GM23338 (cell line): ENCODE results near the gene HMOX1. TPM values are rescaled to one million over a fixed set of nuclear protein-coding genes. Genes with fewer than 3 reads are reported as not detected.

Experiments used
- ATAC-seq: fragments of 200-7000 bp; cut with Tn5 transposase; 3 replicates; pipeline ENCODE4 v1.9.1; 2020
- DNase-seq: peaks from one replicate; pipeline ENCODE4 v3.0.0-alpha.2; 2015; ENCODE audit warnings: low spot score
- H2AFZ ChIP-seq: fragments of 200-600 bp; sonication (generic); 2 replicates; pipeline ENCODE4 v1.8.0; 2016; ENCODE audit warnings: antibody characterized with exemption, mild to moderate bottlenecking, moderate library complexity
- H3F3A ChIP-seq: fragments of 200-600 bp; sonication (generic); replicated peaks from 2 replicates; pipeline ENCODE4 v1.8.0; 2017; ENCODE audit warnings: antibody characterized with exemption, mixed run types, low read depth
- H3K27ac ChIP-seq: fragments of 200-600 bp; sonication (generic); 2 replicates; pipeline ENCODE4 v1.6.1; 2016; ENCODE audit warnings: low read depth
- H3K27me3 ChIP-seq: fragments of 200-600 bp; sonication (generic); 2 replicates; pipeline ENCODE4 v1.8.0; 2016; ENCODE audit warnings: mild to moderate bottlenecking, mixed run types, moderate library complexity; ENCODE audit not compliant: insufficient read depth
- H3K36me3 ChIP-seq: fragments of 200-600 bp; sonication (generic); 2 replicates; pipeline ENCODE4 v1.8.0; 2016; ENCODE audit warnings: mild to moderate bottlenecking; ENCODE audit not compliant: insufficient read depth
- H3K4me1 ChIP-seq: fragments of 200-600 bp; sonication (generic); 2 replicates; pipeline ENCODE4 v1.8.0; 2016; ENCODE audit warnings: mild to moderate bottlenecking, moderate library complexity; ENCODE audit not compliant: insufficient read depth
- H3K4me2 ChIP-seq: fragments of 200-600 bp; sonication (generic); 2 replicates; pipeline ENCODE4 v1.7.1; 2017; ENCODE audit warnings: mixed run types
- H3K4me3 ChIP-seq: fragments of 200-600 bp; sonication (generic); 2 replicates; pipeline ENCODE4 v1.6.1; 2016; ENCODE audit warnings: mixed run types
- H3K79me2 ChIP-seq: fragments of 200-600 bp; sonication (generic); replicated peaks from 2 replicates; pipeline ENCODE4 v1.8.0; 2017; ENCODE audit warnings: mild to moderate bottlenecking; ENCODE audit not compliant: insufficient read depth
- H3K9me2 ChIP-seq: fragments of 200-600 bp; sonication (generic); 2 replicates; pipeline ENCODE4 v1.8.0; 2017; ENCODE audit not compliant: insufficient read depth
- H4K20me1 ChIP-seq: fragments of 200-600 bp; sonication (generic); replicated peaks from 2 replicates; pipeline ENCODE4 v1.8.0; 2017; ENCODE audit warnings: mild to moderate bottlenecking; ENCODE audit not compliant: insufficient read depth
- H3K27ac Mint-ChIP-seq: 2 replicates; pipeline ENCODE4 v1.8.0; 2020; ENCODE audit warnings: inconsistent platforms, mild to moderate bottlenecking, moderate library complexity, mixed read lengths
- H3K27me3 Mint-ChIP-seq: 3 replicates; pipeline ENCODE4 v1.8.0; 2022; ENCODE audit warnings: low read depth, mild to moderate bottlenecking, moderate library complexity, mixed read lengths, inconsistent platforms; ENCODE audit not compliant: insufficient read depth, poor library complexity
- H3K36me3 Mint-ChIP-seq: 3 replicates; pipeline ENCODE4 v1.8.0; 2021; ENCODE audit warnings: low read depth, mild to moderate bottlenecking, inconsistent platforms, moderate library complexity, mixed read lengths
- H3K4me1 Mint-ChIP-seq: 3 replicates; pipeline ENCODE4 v1.8.0; 2020; ENCODE audit warnings: mild to moderate bottlenecking, inconsistent platforms, mixed read lengths
- H3K4me3 Mint-ChIP-seq: 3 replicates; pipeline ENCODE4 v1.8.0; 2021; ENCODE audit warnings: moderate library complexity, mild to moderate bottlenecking, inconsistent platforms, mixed read lengths
- H3K9me3 Mint-ChIP-seq: 3 replicates; pipeline ENCODE4 v1.8.0; 2020; ENCODE audit warnings: moderate library complexity, mild to moderate bottlenecking, inconsistent platforms, mixed read lengths
- CREB1 ChIP-seq: fragments of 250-450 bp; sonication (Bioruptor Pico); IDR thresholded peaks from 2 replicates; pipeline ENCODE4 v1.5.0; 2020; ENCODE audit warnings: low read depth, mild to moderate bottlenecking, moderate library complexity
- ETS1 ChIP-seq: IDR thresholded peaks from 2 replicates; pipeline ENCODE4 v1.6.1; 2016; ENCODE audit warnings: antibody characterized with exemption
- EZH2 ChIP-seq: fragments of 200-600 bp; sonication (generic); IDR thresholded peaks from one replicate; pipeline ENCODE4 v1.8.0; 2017; ENCODE audit warnings: antibody characterized with exemption, mild to moderate bottlenecking, low read depth; ENCODE audit not compliant: unreplicated experiment
- EZH2phosphoT487 ChIP-seq: fragments of 200-600 bp; sonication (generic); IDR thresholded peaks from one replicate; pipeline ENCODE4 v1.8.1; 2018; ENCODE audit warnings: antibody characterized with exemption; ENCODE audit not compliant: unreplicated experiment
- JUNB ChIP-seq: IDR thresholded peaks from one replicate; pipeline ENCODE4 v1.6.1; 2016; ENCODE audit warnings: antibody characterized with exemption; ENCODE audit not compliant: unreplicated experiment
- NANOG ChIP-seq: IDR thresholded peaks from 2 replicates; pipeline ENCODE4 v1.6.1; 2016; ENCODE audit warnings: antibody characterized with exemption, borderline replicate concordance
- polyA plus RNA-seq: library from polyadenylated mRNA; unstranded; fragments of >200 nt; fragmentation: Nextera tagmentation; extraction: Ambion mirVana; gene quantifications from 2 replicates; pipeline ENCODE4 v1.2.1, GENCODE V29; 2016
- total RNA-seq: library from RNA; depleted of rRNA; stranded (reverse); fragments of >200 nt; shearing (Covaris generic); gene quantifications from 2 replicates; pipeline ENCODE4 v1.2.3, GENCODE V29; 2014
- TF ChIP-seq, protein P1 (sequence below), 2 experiments: fragments of 200-600 bp in 1 of 2; sonication (generic) in 1 of 2; conservative IDR thresholded peaks; 2 replicates each; pipeline versions ENCODE4 v1.5.1 to v1.6.1; 2016 to 2017; ENCODE audit warnings: antibody characterized with exemption in 2 of 2, low read depth in 2 of 2, mild to moderate bottlenecking in 2 of 2, moderate library complexity in 1 of 2
- TF ChIP-seq, protein P2 (sequence below): fragments of 250-450 bp; sonication (Bioruptor Pico); IDR thresholded peaks from 2 replicates; pipeline ENCODE4 v1.5.0; 2020; ENCODE audit warnings: mild to moderate bottlenecking, moderate library complexity

The HMOX1 gene
- total and polyA plus RNA-seq, 2 experiments from 2014 or later: 10.9 to 22.6 TPM

DNA sequence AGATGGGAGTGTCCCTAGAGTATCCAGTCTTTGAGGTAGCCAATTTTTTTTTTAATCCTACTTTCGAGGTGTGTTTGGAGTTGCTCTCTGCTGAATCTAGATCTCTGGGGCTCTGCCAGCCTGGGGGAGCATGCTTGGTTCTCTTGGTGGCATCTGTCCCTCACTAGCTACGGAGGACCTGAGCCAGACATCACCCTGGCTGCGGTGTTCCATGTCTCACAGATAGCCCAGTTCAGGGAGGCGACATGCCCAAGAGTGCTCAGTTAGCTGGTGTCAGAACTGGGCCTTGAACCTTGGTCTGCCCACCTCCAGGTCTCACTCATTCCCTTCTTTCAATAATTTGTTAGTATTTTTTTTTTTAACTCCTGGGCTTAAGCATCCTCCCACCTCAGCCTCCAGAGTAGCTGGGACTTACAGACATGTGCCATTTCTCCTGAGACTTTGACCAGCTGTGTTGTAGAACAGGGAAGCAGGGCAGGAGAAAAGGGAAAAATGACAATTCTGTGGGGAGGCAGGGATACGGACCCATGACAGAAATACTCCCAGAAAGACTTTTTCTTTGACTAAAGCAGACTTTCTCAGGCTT lies 621 bp downstream of the HMOX1 start:
- H3K9me3 Mint-ChIP-seq: no peaks in the 10 kb centered on the region
- no peak for DNase-seq
- H3K27ac Mint-ChIP-seq: no peak overlapping the region
- no peak for ATAC-seq
- Histone ChIP-seq H2AFZ (peak overlapping the region; percentile 94), H3K79me2 (peaks cover 11% of the 10 kb centered on the region), H3F3A (peaks cover 35% of the 10 kb centered on the region), H3K27me3 (no peaks in the 10 kb centered on the region), H3K4me2 (peak overlapping the region; percentile 90), H3K9me2 (no peaks in the 10 kb centered on the region), H3K4me3 (peak overlapping the region; percentile 76), H3K36me3 (no peaks in the 10 kb centered on the region), H3K4me1 (peaks cover 54% of the 10 kb centered on the region), H4K20me1 (no peaks in the 10 kb centered on the region), H3K27ac (no peak overlapping the region)
- H3K36me3 Mint-ChIP-seq: peaks cover 30% of the 10 kb centered on the region
- H3K27me3 Mint-ChIP-seq: peaks cover 26% of the 10 kb centered on the region
- peak overlapping the region; percentile 77 for H3K4me3 Mint-ChIP-seq
- TF ChIP-seq ETS1: no peak
- TF ChIP-seq, protein P1, sequence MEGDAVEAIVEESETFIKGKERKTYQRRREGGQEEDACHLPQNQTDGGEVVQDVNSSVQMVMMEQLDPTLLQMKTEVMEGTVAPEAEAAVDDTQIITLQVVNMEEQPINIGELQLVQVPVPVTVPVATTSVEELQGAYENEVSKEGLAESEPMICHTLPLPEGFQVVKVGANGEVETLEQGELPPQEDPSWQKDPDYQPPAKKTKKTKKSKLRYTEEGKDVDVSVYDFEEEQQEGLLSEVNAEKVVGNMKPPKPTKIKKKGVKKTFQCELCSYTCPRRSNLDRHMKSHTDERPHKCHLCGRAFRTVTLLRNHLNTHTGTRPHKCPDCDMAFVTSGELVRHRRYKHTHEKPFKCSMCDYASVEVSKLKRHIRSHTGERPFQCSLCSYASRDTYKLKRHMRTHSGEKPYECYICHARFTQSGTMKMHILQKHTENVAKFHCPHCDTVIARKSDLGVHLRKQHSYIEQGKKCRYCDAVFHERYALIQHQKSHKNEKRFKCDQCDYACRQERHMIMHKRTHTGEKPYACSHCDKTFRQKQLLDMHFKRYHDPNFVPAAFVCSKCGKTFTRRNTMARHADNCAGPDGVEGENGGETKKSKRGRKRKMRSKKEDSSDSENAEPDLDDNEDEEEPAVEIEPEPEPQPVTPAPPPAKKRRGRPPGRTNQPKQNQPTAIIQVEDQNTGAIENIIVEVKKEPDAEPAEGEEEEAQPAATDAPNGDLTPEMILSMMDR (conservative IDR thresholded peaks at IDR 0.05; ENCODE audit: low read depth in 2 of 2): no peak
- TF ChIP-seq, protein P2, sequence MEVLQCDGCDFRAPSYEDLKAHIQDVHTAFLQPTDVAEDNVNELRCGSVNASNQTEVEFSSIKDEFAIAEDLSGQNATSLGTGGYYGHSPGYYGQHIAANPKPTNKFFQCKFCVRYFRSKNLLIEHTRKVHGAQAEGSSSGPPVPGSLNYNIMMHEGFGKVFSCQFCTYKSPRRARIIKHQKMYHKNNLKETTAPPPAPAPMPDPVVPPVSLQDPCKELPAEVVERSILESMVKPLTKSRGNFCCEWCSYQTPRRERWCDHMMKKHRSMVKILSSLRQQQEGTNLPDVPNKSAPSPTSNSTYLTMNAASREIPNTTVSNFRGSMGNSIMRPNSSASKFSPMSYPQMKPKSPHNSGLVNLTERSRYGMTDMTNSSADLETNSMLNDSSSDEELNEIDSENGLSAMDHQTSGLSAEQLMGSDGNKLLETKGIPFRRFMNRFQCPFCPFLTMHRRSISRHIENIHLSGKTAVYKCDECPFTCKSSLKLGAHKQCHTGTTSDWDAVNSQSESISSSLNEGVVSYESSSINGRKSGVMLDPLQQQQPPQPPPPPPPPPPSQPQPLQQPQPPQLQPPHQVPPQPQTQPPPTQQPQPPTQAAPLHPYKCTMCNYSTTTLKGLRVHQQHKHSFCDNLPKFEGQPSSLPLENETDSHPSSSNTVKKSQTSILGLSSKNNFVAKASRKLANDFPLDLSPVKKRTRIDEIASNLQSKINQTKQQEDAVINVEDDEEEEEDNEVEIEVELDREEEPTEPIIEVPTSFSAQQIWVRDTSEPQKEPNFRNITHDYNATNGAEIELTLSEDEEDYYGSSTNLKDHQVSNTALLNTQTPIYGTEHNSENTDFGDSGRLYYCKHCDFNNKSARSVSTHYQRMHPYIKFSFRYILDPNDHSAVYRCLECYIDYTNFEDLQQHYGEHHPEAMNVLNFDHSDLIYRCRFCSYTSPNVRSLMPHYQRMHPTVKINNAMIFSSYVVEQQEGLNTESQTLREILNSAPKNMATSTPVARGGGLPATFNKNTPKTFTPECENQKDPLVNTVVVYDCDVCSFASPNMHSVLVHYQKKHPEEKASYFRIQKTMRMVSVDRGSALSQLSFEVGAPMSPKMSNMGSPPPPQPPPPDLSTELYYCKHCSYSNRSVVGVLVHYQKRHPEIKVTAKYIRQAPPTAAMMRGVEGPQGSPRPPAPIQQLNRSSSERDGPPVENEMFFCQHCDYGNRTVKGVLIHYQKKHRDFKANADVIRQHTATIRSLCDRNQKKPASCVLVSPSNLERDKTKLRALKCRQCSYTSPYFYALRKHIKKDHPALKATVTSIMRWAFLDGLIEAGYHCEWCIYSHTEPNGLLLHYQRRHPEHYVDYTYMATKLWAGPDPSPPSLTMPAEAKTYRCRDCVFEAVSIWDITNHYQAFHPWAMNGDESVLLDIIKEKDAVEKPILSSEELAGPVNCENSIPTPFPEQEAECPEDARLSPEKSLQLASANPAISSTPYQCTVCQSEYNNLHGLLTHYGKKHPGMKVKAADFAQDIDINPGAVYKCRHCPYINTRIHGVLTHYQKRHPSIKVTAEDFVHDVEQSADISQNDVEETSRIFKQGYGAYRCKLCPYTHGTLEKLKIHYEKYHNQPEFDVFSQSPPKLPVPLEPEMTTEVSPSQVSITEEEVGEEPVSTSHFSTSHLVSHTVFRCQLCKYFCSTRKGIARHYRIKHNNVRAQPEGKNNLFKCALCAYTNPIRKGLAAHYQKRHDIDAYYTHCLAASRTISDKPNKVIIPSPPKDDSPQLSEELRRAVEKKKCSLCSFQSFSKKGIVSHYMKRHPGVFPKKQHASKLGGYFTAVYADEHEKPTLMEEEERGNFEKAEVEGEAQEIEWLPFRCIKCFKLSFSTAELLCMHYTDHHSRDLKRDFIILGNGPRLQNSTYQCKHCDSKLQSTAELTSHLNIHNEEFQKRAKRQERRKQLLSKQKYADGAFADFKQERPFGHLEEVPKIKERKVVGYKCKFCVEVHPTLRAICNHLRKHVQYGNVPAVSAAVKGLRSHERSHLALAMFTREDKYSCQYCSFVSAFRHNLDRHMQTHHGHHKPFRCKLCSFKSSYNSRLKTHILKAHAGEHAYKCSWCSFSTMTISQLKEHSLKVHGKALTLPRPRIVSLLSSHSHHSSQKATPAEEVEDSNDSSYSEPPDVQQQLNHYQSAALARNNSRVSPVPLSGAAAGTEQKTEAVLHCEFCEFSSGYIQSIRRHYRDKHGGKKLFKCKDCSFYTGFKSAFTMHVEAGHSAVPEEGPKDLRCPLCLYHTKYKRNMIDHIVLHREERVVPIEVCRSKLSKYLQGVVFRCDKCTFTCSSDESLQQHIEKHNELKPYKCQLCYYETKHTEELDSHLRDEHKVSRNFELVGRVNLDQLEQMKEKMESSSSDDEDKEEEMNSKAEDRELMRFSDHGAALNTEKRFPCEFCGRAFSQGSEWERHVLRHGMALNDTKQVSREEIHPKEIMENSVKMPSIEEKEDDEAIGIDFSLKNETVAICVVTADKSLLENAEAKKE (CRISPR knock-in tag): no peak
- TF ChIP-seq NANOG: no peak
- TF ChIP-seq CREB1 (CRISPR knock-in tag): no peak
- no peak for TF ChIP-seq EZH2phosphoT487
- TF ChIP-seq JUNB: no peak
- no peak for TF ChIP-seq EZH2
- peaks cover 51% of the 10 kb centered on the region for H3K4me1 Mint-ChIP-seq
